Neuron (in vitro differentiated cells): ENCODE measurements around the gene ZSCAN5A.
"Not testable (repeated sequence)": the region's sequence is repeated elsewhere in the genome, so short reads cannot be mapped to it uniquely, and the experiment has no call there.

Experiments used
- H2AFZ ChIP-seq: one replicate; pipeline ENCODE4 v1.6.1; 2013; ENCODE audit warnings: low read depth, mild to moderate bottlenecking, inconsistent platforms, low read length, moderate library complexity
- H3K27me3 ChIP-seq: one replicate; pipeline ENCODE4 v1.6.1; 2013; ENCODE audit warnings: low read length; ENCODE audit not compliant: insufficient read depth
- H3K36me3 ChIP-seq: one replicate; pipeline ENCODE4 v1.6.1; 2013; ENCODE audit warnings: low read length; ENCODE audit not compliant: insufficient read depth
- H3K4me1 ChIP-seq: one replicate; pipeline ENCODE4 v1.6.1; 2013; ENCODE audit warnings: low read length; ENCODE audit not compliant: insufficient read depth
- H3K4me3 ChIP-seq: 2 replicates; pipeline ENCODE4 v1.5.1; 2013; ENCODE audit warnings: mild to moderate bottlenecking, low read length, moderate library complexity
- H3K9me3 ChIP-seq: one replicate; pipeline ENCODE4 v1.6.1; 2013; ENCODE audit warnings: low read length

The ZSCAN5A gene

GRCh38 chr19:56252699-56253422, 61.8 kb downstream of the ZSCAN5A start:
- Histone ChIP-seq H3K4me1 (no peaks in the 10 kb centered on the region), H3K4me3 (no peak overlapping the region), H2AFZ (peak overlapping the region; percentile 97), H3K9me3 (peaks cover 5% of the 10 kb centered on the region), H3K27me3 (no peaks in the 10 kb centered on the region), H3K36me3 (no peaks in the 10 kb centered on the region)

GRCh38 chr19:56248736-56249338, 65.8 kb downstream of the ZSCAN5A start:
- H3K4me1 ChIP-seq, H3K9me3 ChIP-seq, H3K4me3 ChIP-seq, H2AFZ ChIP-seq, H3K27me3 ChIP-seq, H3K36me3 ChIP-seq: not testable (repeated sequence)

- not testable (repeated sequence) for H3K4me1 ChIP-seq, H3K9me3 ChIP-seq, H3K27me3 ChIP-seq, H2AFZ ChIP-seq, H3K4me3 ChIP-seq, H3K36me3 ChIP-seq
These were observed 68.9 kb downstream of the ZSCAN5A start for GRCh38 chr19:56245764-56246163.

GRCh38 chr19:56245121-56245740, 69.4 kb downstream of the ZSCAN5A start:
- H3K27me3 ChIP-seq: no peaks in the 10 kb centered on the region
- no peaks in the 10 kb centered on the region for H3K4me1 ChIP-seq
- no peak overlapping the region for H3K4me3 ChIP-seq
- H3K9me3 ChIP-seq: peaks cover 2% of the 10 kb centered on the region
- no peaks in the 10 kb centered on the region for H3K36me3 ChIP-seq
- H2AFZ ChIP-seq: no peak overlapping the region

- Histone ChIP-seq H3K36me3 (no peaks in the 10 kb centered on the region), H3K4me3 (no peak overlapping the region), H2AFZ (no peak overlapping the region), H3K9me3 (peaks cover 4% of the 10 kb centered on the region), H3K27me3 (no peaks in the 10 kb centered on the region), H3K4me1 (no peaks in the 10 kb centered on the region)
These were observed 91.2 kb downstream of the ZSCAN5A start for GRCh38 chr19:56223481-56223880.

GRCh38 chr19:56222901-56223300, 91.7 kb downstream of the ZSCAN5A start:
- Histone ChIP-seq H2AFZ (no peak overlapping the region), H3K4me3 (no peak overlapping the region), H3K4me1 (no peaks in the 10 kb centered on the region)

GRCh38 chr19:56221851-56222250, 92.8 kb downstream of the ZSCAN5A start:
- H3K4me3 ChIP-seq: no peak overlapping the region
- peaks cover 7% of the 10 kb centered on the region for H3K9me3 ChIP-seq
- no peaks in the 10 kb centered on the region for H3K27me3 ChIP-seq
- H3K36me3 ChIP-seq: no peaks in the 10 kb centered on the region
- no peaks in the 10 kb centered on the region for H3K4me1 ChIP-seq
- H2AFZ ChIP-seq: no peak overlapping the region

More at GRCh38 chr19:56222901-56223300, 91.7 kb downstream of the ZSCAN5A start:
- peaks cover 4% of the 10 kb centered on the region for H3K9me3 ChIP-seq
- H3K36me3 ChIP-seq: no peaks in the 10 kb centered on the region
- no peaks in the 10 kb centered on the region for H3K27me3 ChIP-seq

- not testable (repeated sequence) for H3K4me3 ChIP-seq, H3K27me3 ChIP-seq, H3K4me1 ChIP-seq, H3K9me3 ChIP-seq, H2AFZ ChIP-seq, H3K36me3 ChIP-seq
These were observed 93.2 kb downstream of the ZSCAN5A start for GRCh38 chr19:56221442-56221841.

- Histone ChIP-seq H2AFZ (no peak overlapping the region), H3K27me3 (no peaks in the 10 kb centered on the region), H3K9me3 (peaks cover 7% of the 10 kb centered on the region), H3K36me3 (no peaks in the 10 kb centered on the region), H3K4me1 (no peaks in the 10 kb centered on the region), H3K4me3 (no peak overlapping the region)
These were observed 95.7 kb downstream of the ZSCAN5A start for GRCh38 chr19:56218961-56219360.

- H3K4me1 ChIP-seq: no peaks in the 10 kb centered on the region
- H3K4me3 ChIP-seq: no peak overlapping the region
- no peaks in the 10 kb centered on the region for H3K27me3 ChIP-seq
- H2AFZ ChIP-seq: no peak overlapping the region
- peaks cover 4% of the 10 kb centered on the region for H3K9me3 ChIP-seq
- no peaks in the 10 kb centered on the region for H3K36me3 ChIP-seq
These were observed 97.3 kb downstream of the ZSCAN5A start for GRCh38 chr19:56217039-56217949.

GRCh38 chr19:56211718-56212117, 102.9 kb downstream of the ZSCAN5A start:
- H3K36me3 ChIP-seq: no peaks in the 10 kb centered on the region
- no peaks in the 10 kb centered on the region for H3K4me1 ChIP-seq
- H3K27me3 ChIP-seq: no peaks in the 10 kb centered on the region
- no peak overlapping the region for H2AFZ ChIP-seq
- H3K9me3 ChIP-seq: no peaks in the 10 kb centered on the region
- H3K4me3 ChIP-seq: no peak overlapping the region

GRCh38 chr19:56210036-56210435, 104.6 kb downstream of the ZSCAN5A start:
- not testable (repeated sequence) for H3K36me3 ChIP-seq, H3K27me3 ChIP-seq, H2AFZ ChIP-seq, H3K4me1 ChIP-seq, H3K4me3 ChIP-seq, H3K9me3 ChIP-seq

- Histone ChIP-seq H3K4me3 (no peak overlapping the region), H2AFZ (no peak overlapping the region), H3K27me3 (no peaks in the 10 kb centered on the region), H3K4me1 (no peaks in the 10 kb centered on the region), H3K9me3 (no peaks in the 10 kb centered on the region), H3K36me3 (no peaks in the 10 kb centered on the region)
These were observed 105.5 kb downstream of the ZSCAN5A start for GRCh38 chr19:56209091-56209490.
